Trophoblast cell (in vitro differentiated cells and primary cell): ENCODE data around the gene PTPRQ.
A peak's percentile ranks its signal among the peaks of the same experiment; 100 is the strongest.

Experiments
- DNase-seq, 2 donors: peaks; one replicate each; pipeline ENCODE4 v3.0.0-alpha.2; 2016
- H2AFZ ChIP-seq: 2 replicates; pipeline ENCODE4 v1.6.1; 2013; ENCODE audit warnings: low read length, moderate library complexity, mild to moderate bottlenecking; ENCODE audit not compliant: insufficient read depth, poor library complexity
- H2AK5ac ChIP-seq: 2 replicates; pipeline ENCODE4 v1.6.1; 2013; ENCODE audit warnings: mild to moderate bottlenecking, low read length
- H2BK120ac ChIP-seq: 2 replicates; pipeline ENCODE4 v1.6.1; 2013; ENCODE audit warnings: low read length, mild to moderate bottlenecking, moderate library complexity; ENCODE audit not compliant: insufficient read depth, poor library complexity
- H2BK12ac ChIP-seq: 2 replicates; pipeline ENCODE4 v1.6.1; 2013; ENCODE audit warnings: mild to moderate bottlenecking, low read length, moderate library complexity
- H2BK5ac ChIP-seq: 2 replicates; pipeline ENCODE4 v1.6.1; 2013; ENCODE audit warnings: low read length, low read depth, moderate library complexity, mild to moderate bottlenecking; ENCODE audit not compliant: poor library complexity
- H3K14ac ChIP-seq: 2 replicates; pipeline ENCODE4 v1.6.1; 2013; ENCODE audit warnings: mild to moderate bottlenecking, low read length
- H3K18ac ChIP-seq: 2 replicates; pipeline ENCODE4 v1.6.1; 2013; ENCODE audit warnings: mild to moderate bottlenecking, low read length
- H3K23ac ChIP-seq: 2 replicates; pipeline ENCODE4 v1.6.1; 2013; ENCODE audit warnings: low read length
- H3K27ac ChIP-seq: 2 replicates; pipeline ENCODE4 v1.5.1; 2013; ENCODE audit warnings: low read depth, mild to moderate bottlenecking, inconsistent platforms, low read length, moderate library complexity
- H3K27me3 ChIP-seq: 2 replicates; pipeline ENCODE4 v1.6.1; 2013; ENCODE audit warnings: inconsistent platforms, mild to moderate bottlenecking, low read length, moderate library complexity; ENCODE audit not compliant: insufficient read depth
- H3K36me3 ChIP-seq, 2 experiments: 1 replicate in 1 of 2; 2 replicates in 1 of 2; pipeline ENCODE4 v1.6.1; 2013; ENCODE audit warnings: low read length in 2 of 2, mild to moderate bottlenecking in 2 of 2, moderate library complexity in 1 of 2; ENCODE audit not compliant: insufficient read depth in 2 of 2, control insufficient read depth in 1 of 2
- H3K4ac ChIP-seq: 2 replicates; pipeline ENCODE4 v1.6.1; 2013; ENCODE audit warnings: low read depth, mild to moderate bottlenecking, low read length, moderate library complexity
- H3K4me1 ChIP-seq, 2 experiments: 1 replicate in 1 of 2; 2 replicates in 1 of 2; pipeline ENCODE4 v1.6.1; 2013; ENCODE audit warnings: low read length in 2 of 2, mild to moderate bottlenecking in 2 of 2, moderate library complexity in 1 of 2; ENCODE audit not compliant: insufficient read depth in 2 of 2, control insufficient read depth in 1 of 2
- H3K4me2 ChIP-seq: 2 replicates; pipeline ENCODE4 v1.6.1; 2013; ENCODE audit warnings: inconsistent platforms, mild to moderate bottlenecking, low read length, moderate library complexity
- H3K4me3 ChIP-seq: 2 replicates; pipeline ENCODE4 v1.5.1; 2013; ENCODE audit warnings: mild to moderate bottlenecking, low read depth, low read length, inconsistent platforms
- H3K79me1 ChIP-seq: one replicate; pipeline ENCODE4 v1.6.1; 2013; ENCODE audit warnings: low read length
- H3K79me2 ChIP-seq: 2 replicates; pipeline ENCODE4 v1.6.1; 2013; ENCODE audit warnings: low read length, mild to moderate bottlenecking; ENCODE audit not compliant: control insufficient read depth, insufficient read depth, poor library complexity
- H3K9ac ChIP-seq: 2 replicates; pipeline ENCODE4 v1.6.1; 2013; ENCODE audit warnings: mild to moderate bottlenecking, low read length
- H3K9me3 ChIP-seq: 2 replicates; pipeline ENCODE4 v1.6.1; 2013; ENCODE audit warnings: low read depth, mild to moderate bottlenecking, control low read depth, inconsistent platforms, low read length; ENCODE audit not compliant: insufficient read depth
- H4K12ac ChIP-seq: 2 replicates; pipeline ENCODE4 v1.6.1; 2013; ENCODE audit warnings: low read depth, mild to moderate bottlenecking, low read length, moderate library complexity
- H4K8ac ChIP-seq: 2 replicates; pipeline ENCODE4 v1.6.1; 2013; ENCODE audit warnings: low read depth, mild to moderate bottlenecking, low read length, moderate library complexity
- H4K91ac ChIP-seq: one replicate; pipeline ENCODE4 v1.6.1; 2013; ENCODE audit warnings: low read depth, mild to moderate bottlenecking, low read length, moderate library complexity
- WGBS: extraction: QIAGEN DNeasy Blood & Tissue Kit; methylation state at CpG from one replicate; pipeline ENCODE4 v1.1.7; 2013; ENCODE audit warnings: missing lambda C conversion rate; ENCODE audit not compliant: insufficient read length, insufficient coverage; ENCODE audit errors: extremely low coverage; 5-methylcytosine and 5-hydroxymethylcytosine counted together

PTPRQ gene

GRCh38 chr12:80701388-80701787, 257.4 kb downstream of the PTPRQ start:
- Histone ChIP-seq H3K14ac (no peak overlapping the region), H3K36me3 (no peaks in the 10 kb centered on the region), H2AK5ac (no peak overlapping the region), H3K4me1 (peaks cover 3 to 6% of the 10 kb centered on the region in 2 experiments), H3K9ac (no peak overlapping the region), H3K23ac (no peak overlapping the region), H2AFZ (no peak overlapping the region), H4K12ac (no peak overlapping the region), H3K18ac (no peak overlapping the region), H3K4ac (no peak overlapping the region), H2BK12ac (no peak overlapping the region), H2BK120ac (no peak overlapping the region), H3K79me1 (no peaks in the 10 kb centered on the region), H4K91ac (no peak overlapping the region), H3K4me3 (no peak overlapping the region), H2BK5ac (no peak overlapping the region), H3K9me3 (no peaks in the 10 kb centered on the region), H3K79me2 (no peaks in the 10 kb centered on the region), H3K27ac (no peak overlapping the region), H3K4me2 (no peak overlapping the region), H3K27me3 (peaks cover 5% of the 10 kb centered on the region), H4K8ac (no peak overlapping the region)
- DNase-seq = no peak
- WGBS = no CpG with 5 or more reads among the region's 2 CpGs

- H2AK5ac ChIP-seq = no peak overlapping the region
- H3K9me3 ChIP-seq = no peaks in the 10 kb centered on the region
- H2AFZ ChIP-seq = peak overlapping the region; percentile 35
- no peak overlapping the region for H2BK12ac ChIP-seq
- no peak overlapping the region for H3K4me3 ChIP-seq
- H4K12ac ChIP-seq = no peak overlapping the region
- H3K4me2 ChIP-seq = peak overlapping the region; percentile 35
- H3K23ac ChIP-seq = no peak overlapping the region
- peaks cover 3 to 11% of the 10 kb centered on the region in 2 experiments for H3K4me1 ChIP-seq
- peak overlapping the region; percentile 26 for H2BK5ac ChIP-seq
- WGBS = no CpG with 5 or more reads among the region's 12 CpGs
- H3K79me1 ChIP-seq = no peaks in the 10 kb centered on the region
- H3K9ac ChIP-seq = no peak overlapping the region
- H2BK120ac ChIP-seq = no peak overlapping the region
- no peaks in the 10 kb centered on the region for H3K79me2 ChIP-seq
- H4K8ac ChIP-seq = no peak overlapping the region
- H3K36me3 ChIP-seq = no peaks in the 10 kb centered on the region
- no peak overlapping the region for H3K14ac ChIP-seq
- no peak overlapping the region for H3K4ac ChIP-seq
- H4K91ac ChIP-seq = no peak overlapping the region
- peaks cover 18% of the 10 kb centered on the region for H3K27me3 ChIP-seq
- DNase-seq = peak; percentile 38 to 67
- H3K27ac ChIP-seq = no peak overlapping the region
- no peak overlapping the region for H3K18ac ChIP-seq
Observed at GRCh38 chr12:80702889-80703805, 259.1 kb downstream of the PTPRQ start.

GRCh38 chr12:80704420-80704819, 260.4 kb downstream of the PTPRQ start:
- no peak overlapping the region for H2AK5ac ChIP-seq
- H2BK5ac ChIP-seq = no peak overlapping the region
- no peaks in the 10 kb centered on the region for H3K79me2 ChIP-seq
- no peaks in the 10 kb centered on the region for H3K79me1 ChIP-seq
- no peaks in the 10 kb centered on the region for H3K36me3 ChIP-seq
- H4K8ac ChIP-seq = no peak overlapping the region
- no peak for DNase-seq
- no peak overlapping the region for H3K14ac ChIP-seq
- no CpG with 5 or more reads among the region's 2 CpGs for WGBS
- H3K4ac ChIP-seq = no peak overlapping the region
- peaks cover 3% of the 10 kb centered on the region for H3K9me3 ChIP-seq
- H2AFZ ChIP-seq = no peak overlapping the region
- H4K91ac ChIP-seq = no peak overlapping the region
- H3K4me1 ChIP-seq = peaks cover 7 to 11% of the 10 kb centered on the region in 2 experiments
- no peak overlapping the region for H3K23ac ChIP-seq
- H3K4me2 ChIP-seq = no peak overlapping the region
- no peak overlapping the region for H3K27ac ChIP-seq
- no peak overlapping the region for H2BK120ac ChIP-seq
- H3K27me3 ChIP-seq = peaks cover 25% of the 10 kb centered on the region
- H3K4me3 ChIP-seq = no peak overlapping the region
- no peak overlapping the region for H3K9ac ChIP-seq
- H2BK12ac ChIP-seq = no peak overlapping the region
- no peak overlapping the region for H3K18ac ChIP-seq
- no peak overlapping the region for H4K12ac ChIP-seq

- no CpG with 5 or more reads among the region's 4 CpGs for WGBS
- no peak within 1 kb of the TSS for H4K8ac ChIP-seq
Observed at GRCh38 chr12:80707126-80707829, 263.2 kb downstream of the PTPRQ start, which contains the start of gene MYF6. MYF6 (plus strand) TSS chr12:80707634; CDS start chr12:80707720, 86 bp downstream.

More at GRCh38 chr12:80707126-80707829, 263.2 kb downstream of the PTPRQ start, which contains the start of gene MYF6:
- no peak within 1 kb of the TSS for H2AFZ ChIP-seq
- H4K12ac ChIP-seq = no peak within 1 kb of the TSS
- no peak within 1 kb of the TSS for H3K9ac ChIP-seq
- no peak within 1 kb of the TSS for H3K18ac ChIP-seq
- no peaks in the 10 kb centered on the region for H3K79me2 ChIP-seq
- no peak within 1 kb of the TSS for H3K23ac ChIP-seq
- no peak within 1 kb of the TSS for H2AK5ac ChIP-seq
- H3K14ac ChIP-seq = no peak within 1 kb of the TSS
- H3K9me3 ChIP-seq = peaks cover 3% of the 10 kb centered on the region
- no peak within 1 kb of the TSS for H3K4ac ChIP-seq
- no peak for DNase-seq
- no peak within 1 kb of the TSS for H3K27ac ChIP-seq
- no peak within 1 kb of the TSS for H2BK120ac ChIP-seq
- no peaks in the 10 kb centered on the region for H3K79me1 ChIP-seq
- no peak within 1 kb of the TSS for H2BK5ac ChIP-seq
- no peak within 1 kb of the TSS for H3K4me3 ChIP-seq
- no peak within 1 kb of the TSS for H2BK12ac ChIP-seq
- no peaks in the 10 kb centered on the region for H3K36me3 ChIP-seq
- peaks cover 7 to 11% of the 10 kb centered on the region in 2 experiments for H3K4me1 ChIP-seq
- H4K91ac ChIP-seq = no peak within 1 kb of the TSS
- peaks cover 33% of the 10 kb centered on the region for H3K27me3 ChIP-seq
- H3K4me2 ChIP-seq = peak within 1 kb of the TSS; percentile 64
